GM19240 (cell line): ENCODE measurements around the gene TARBP1.
"Not testable (repeated sequence)": the region's sequence is repeated elsewhere in the genome, so short reads cannot be mapped to it uniquely, and the experiment has no call there.

Experiments
- DNase-seq: peaks from one replicate; pipeline ENCODE4 v3.0.0; 2011; ENCODE audit warnings: low spot score; ENCODE audit not compliant: insufficient read length

Gene TARBP1

GRCh38 chr1:234437423-234438171 lies 41.4 kb downstream of the TARBP1 start:
- DNase-seq = no peak

- DNase-seq = no peak
Observed at GRCh38 chr1:234435620-234436019, 43.4 kb downstream of the TARBP1 start.

- DNase-seq = no peak
Observed at GRCh38 chr1:234434706-234435105, 44.3 kb downstream of the TARBP1 start.

DNA sequence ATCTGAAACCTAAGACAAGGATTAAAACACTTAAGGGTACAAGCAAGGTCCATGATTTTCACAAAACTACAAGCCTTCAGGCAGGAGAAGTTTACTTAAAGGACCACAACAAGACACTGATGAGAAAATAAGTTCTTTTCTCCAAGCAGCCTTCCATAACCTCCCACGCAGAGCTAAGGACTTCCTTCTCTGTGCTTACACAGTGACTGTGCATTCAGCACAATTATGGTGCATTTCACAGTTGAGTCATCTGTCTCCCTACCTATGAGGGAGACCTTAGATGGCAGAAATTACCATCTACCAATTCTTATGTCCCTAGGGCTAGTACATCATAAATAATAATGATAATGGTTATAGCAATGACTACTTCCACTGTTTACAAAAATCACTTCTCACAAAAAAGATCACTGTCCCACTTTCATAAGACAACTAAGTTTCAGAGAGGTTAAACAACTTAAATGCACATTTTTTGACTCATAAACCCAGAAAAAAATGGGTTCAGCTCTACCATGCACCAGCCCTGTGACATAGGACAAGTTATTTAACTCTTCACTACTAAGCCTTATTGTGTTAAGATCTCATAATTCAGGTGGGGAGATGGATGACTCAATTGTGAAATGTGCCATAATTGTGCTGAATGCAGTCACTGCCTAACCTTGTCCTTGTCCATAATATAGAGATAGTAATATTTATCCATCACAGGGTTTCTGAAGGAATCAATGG lies 45.3 kb downstream of the TARBP1 start:
- DNase-seq = no peak

DNA sequence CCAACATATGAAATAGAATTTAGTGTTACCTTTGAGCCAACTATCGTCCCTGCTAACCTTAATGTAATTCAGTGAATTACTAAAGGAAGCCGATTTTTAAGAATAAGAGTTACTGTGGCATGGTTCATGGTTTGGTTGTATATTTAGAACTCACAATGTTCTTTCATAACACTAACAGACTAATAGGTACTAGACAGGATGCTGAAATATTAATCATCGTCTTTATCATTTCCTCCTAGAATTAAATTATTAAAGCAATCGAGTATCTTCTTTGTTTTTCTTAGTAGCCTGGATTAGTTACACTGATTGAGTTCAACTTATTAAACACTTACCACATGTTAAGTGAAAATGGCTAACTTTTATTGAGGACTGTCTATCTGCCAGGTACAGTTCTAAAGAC lies 47.7 kb downstream of the TARBP1 start:
- DNase-seq = no peak

DNA sequence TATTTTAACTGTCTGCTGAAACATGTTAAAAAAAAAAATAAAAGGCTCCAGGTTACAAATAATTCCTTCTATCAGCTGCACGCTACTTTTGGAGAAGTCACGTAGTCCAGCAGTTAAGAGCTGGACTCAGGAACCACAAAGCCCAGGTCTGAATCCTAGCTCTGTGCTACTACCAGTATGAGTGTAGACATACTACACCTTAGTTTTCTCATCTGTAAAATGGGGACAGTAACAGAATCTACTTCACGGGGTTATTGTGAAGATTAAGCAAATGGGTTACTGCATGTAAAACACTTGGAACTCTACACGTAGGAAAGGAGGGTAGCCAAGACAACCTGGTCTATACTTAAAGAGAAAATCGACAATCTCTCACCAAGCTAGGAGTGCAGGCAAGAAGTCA lies 48.3 kb downstream of the TARBP1 start:
- no peak for DNase-seq

GRCh38 chr1:234429434-234429806 lies 49.6 kb downstream of the TARBP1 start:
- no peak for DNase-seq

- DNase-seq = no peak
Observed at GRCh38 chr1:234427950-234428646, 50.9 kb downstream of the TARBP1 start.

- no peak for DNase-seq
Observed at GRCh38 chr1:234413990-234414389, 65.0 kb downstream of the TARBP1 start.

DNA sequence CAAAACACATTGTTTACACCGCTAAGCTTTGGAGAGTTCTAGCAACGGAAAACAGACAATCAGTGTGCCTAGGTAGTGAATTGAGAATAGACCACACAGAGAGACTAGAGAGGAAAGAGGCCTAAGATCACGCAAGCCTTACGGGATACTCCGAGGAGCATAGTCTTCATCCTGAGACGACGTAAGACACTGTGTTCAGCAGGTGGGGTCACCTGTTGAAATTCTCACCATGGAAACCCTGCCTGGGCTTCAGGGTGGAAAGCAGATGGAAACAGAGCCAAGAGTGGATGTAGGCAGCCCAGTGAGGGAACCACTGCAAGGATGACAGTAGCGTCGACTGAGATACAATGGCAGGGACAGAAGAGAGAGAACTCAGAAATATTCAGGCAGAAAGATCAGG lies 65.5 kb downstream of the TARBP1 start:
- DNase-seq = no peak

DNA sequence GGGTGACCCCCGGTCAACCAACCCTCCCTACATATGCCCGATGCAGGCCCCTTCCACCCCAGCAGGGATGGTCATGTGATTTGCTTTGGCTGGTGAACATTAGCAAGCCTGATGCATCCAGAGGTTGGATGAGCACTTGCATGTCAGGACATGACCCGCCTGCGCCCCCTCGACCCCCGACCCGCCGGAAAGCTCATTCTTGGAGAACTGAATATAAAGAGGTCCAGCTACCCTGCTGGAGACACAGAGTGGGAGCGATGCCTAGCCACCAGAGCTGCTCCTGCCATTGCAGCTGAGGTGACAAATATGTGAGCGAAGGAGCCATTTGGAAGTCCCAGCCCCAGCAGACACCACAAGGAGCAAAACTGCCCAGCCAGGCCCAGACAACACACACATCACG lies 66.1 kb downstream of the TARBP1 start:
- no peak for DNase-seq

GRCh38 chr1:234409328-234409727 lies 69.7 kb downstream of the TARBP1 start:
- DNase-seq = no peak

DNA sequence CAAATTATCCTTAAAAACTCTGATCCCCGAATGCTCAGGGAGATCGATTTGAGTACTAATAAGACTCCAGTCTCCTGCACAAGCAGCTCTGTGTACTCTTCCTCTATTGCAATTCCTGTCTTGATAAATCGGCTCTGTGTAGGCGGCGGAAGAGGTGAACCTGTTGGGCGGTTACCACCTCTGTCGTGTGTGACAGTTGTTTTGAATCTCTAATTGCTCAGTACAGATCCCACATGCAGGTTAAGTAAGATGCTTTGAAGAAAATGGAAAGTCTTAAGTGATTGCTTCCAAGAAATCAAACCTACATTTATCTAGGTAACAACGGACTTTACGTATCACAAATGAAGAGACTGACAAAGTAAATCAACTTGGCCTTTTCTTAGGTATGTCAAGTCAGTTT lies 70.2 kb downstream of the TARBP1 start:
- DNase-seq = no peak

GRCh38 chr1:234406871-234407270 lies 72.1 kb downstream of the TARBP1 start:
- no peak for DNase-seq

DNA sequence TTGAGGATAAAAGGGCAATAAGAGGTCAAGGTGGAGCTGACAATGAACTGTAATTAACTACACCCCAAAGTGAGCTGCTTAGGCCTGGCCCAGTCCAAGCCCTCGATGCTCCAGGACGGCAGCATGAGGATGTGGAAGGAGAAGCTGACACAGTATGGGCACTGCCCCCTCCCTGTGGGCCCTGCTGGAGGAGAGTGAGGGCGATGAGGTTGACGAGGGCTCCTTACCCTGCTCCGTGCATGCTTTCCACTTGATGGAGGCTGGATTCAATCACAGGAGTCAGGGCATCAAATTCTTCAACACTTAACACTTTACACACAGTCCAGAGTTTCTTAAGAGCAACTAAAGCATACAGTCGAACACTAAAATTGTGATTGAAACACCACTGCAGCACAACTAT lies 73.3 kb downstream of the TARBP1 start:
- DNase-seq = no peak

DNA sequence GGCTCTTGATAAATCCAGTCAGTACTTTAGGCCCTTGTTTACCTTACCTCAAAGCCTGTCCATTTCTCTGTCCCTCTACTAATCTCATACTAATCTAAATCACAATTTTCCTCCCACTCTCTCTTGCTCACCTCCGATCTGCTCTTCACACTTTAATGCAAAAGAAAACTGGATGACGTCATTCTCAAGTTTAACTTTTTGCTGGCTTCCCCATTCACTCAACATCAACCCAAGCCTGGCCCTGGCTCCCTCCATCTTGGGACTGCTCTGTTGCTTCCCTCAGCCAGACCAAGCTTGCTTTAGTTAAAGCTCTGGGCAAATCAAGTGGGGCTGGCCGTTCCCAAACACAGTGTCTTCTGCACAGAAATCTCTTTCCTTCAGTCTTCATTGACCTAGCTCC lies 76.0 kb downstream of the TARBP1 start:
- no peak for DNase-seq

DNA sequence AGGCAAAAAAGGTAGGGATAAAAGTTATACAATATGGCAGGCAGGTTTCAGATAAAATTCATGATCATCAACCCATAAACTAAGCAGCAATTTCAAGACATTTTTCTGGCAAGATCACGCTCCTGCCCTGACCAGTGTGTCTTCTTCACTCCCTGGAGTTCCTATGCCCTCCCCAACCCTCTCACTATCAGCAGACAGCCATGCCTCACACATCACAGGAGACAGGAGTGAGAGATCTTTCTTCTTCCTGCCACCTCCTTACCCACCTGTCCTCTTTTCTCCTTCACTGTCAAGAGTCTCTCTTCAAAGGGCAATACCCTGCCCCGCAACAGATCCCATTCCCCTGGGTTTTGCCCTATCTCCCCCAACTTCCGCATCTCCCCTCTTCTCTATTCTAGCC lies 77.3 kb downstream of the TARBP1 start:
- DNase-seq = no peak

DNA sequence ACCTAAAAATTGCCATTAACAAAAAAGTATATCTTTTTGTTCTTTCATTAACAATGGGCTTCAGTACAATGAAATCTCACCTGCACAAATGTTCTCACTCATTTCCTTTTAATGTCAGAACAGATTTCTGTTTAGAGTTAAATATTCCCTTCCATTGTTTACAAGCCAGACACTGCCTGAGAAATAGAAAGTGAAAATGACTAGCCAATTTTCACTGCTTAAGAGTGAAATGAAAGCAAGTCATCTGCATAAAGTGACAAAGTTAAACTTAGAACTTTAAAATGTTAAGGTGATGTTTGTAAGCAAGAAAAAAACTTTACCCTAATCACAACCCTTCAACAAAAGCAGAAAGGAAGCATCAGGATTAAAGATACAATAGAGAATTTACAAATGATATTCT lies 78.2 kb downstream of the TARBP1 start:
- DNase-seq = no peak

GRCh38 chr1:234399515-234399914 lies 79.5 kb downstream of the TARBP1 start:
- DNase-seq = not testable (repeated sequence)

- no peak for DNase-seq
Observed at GRCh38 chr1:234398849-234399381, 80.1 kb downstream of the TARBP1 start.

GRCh38 chr1:234397732-234398131 lies 81.2 kb downstream of the TARBP1 start:
- DNase-seq = no peak

DNA sequence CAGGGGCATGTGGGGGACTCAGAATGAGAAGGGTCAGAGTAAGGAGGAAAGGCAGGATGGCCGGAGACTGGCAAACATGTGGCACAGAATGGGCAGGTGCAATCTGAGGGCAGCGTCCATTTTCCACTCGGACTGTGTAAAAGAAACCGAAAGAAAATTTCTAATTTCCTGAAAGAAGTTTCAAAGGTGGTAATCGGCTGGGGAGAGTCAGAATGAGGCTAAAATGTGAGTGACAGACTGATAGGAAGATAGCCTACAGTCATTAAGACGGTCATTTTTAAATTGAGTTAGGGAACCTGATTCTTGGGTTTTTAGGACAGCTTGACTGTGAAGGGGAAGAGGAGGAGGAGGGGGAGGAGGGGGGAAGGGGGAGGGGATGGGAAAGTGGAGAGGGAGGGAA lies 82.1 kb downstream of the TARBP1 start:
- no peak for DNase-seq
